ENCODE measurements around the gene ZBTB44.
"Not testable (repeated sequence)": the region's sequence is repeated elsewhere in the genome, so short reads cannot be mapped to it uniquely, and the experiment has no call there.

ZBTB44 gene

DNA sequence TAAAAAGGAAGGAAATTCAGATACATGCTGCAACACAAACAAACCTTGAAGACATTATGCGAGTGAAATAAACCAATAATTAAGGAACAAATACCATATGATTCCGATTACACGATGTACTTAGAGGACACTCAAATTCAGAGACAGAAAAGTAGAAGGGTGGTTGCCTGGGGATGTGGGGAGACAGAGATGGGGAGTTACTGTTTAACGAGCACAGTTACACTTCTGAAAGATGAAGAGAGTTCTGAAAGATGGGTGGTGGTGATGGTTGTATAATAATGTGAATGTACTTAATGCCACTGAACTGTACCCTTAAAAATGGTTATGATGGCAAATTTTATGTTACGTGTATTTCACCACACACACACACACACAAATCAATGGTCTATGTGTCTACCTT, 14.7 kb downstream of the ZBTB44 start:
- TF ChIP-seq, protein P1, sequence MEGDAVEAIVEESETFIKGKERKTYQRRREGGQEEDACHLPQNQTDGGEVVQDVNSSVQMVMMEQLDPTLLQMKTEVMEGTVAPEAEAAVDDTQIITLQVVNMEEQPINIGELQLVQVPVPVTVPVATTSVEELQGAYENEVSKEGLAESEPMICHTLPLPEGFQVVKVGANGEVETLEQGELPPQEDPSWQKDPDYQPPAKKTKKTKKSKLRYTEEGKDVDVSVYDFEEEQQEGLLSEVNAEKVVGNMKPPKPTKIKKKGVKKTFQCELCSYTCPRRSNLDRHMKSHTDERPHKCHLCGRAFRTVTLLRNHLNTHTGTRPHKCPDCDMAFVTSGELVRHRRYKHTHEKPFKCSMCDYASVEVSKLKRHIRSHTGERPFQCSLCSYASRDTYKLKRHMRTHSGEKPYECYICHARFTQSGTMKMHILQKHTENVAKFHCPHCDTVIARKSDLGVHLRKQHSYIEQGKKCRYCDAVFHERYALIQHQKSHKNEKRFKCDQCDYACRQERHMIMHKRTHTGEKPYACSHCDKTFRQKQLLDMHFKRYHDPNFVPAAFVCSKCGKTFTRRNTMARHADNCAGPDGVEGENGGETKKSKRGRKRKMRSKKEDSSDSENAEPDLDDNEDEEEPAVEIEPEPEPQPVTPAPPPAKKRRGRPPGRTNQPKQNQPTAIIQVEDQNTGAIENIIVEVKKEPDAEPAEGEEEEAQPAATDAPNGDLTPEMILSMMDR (IDR thresholded peaks at IDR 0.05; ENCODE audit: insufficient read depth, low read depth, low read length, missing control alignments), result no peak
- no peak overlapping the region for H3K4me3 ChIP-seq (ENCODE audit: low read length)
- DNase-seq (ENCODE audit: low read depth), result no peak

DNA sequence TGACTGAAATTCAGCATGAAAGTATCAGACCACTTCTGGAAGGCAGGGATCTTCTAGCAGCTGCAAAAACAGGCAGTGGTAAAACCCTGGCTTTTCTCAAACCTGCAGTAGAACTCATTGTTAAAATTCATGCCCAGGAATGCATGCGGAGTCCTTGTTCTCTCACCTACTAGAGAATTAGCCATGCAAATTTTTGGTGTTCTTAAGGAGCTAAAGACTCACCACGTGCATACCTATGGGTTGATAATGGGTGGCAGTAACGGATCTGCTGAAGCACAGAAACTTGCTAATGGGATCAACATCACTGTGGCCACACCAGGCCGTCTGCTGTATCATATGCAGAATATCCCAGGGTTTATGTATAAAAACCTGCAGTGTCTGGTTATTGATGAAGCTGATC, 19.1 kb downstream of the ZBTB44 start:
- no peak for DNase-seq (ENCODE audit: low read depth)
- TF ChIP-seq, protein P1 (IDR thresholded peaks at IDR 0.05; ENCODE audit: insufficient read depth, low read depth, low read length, missing control alignments), result no peak
- H3K4me3 ChIP-seq (ENCODE audit: low read length), result no peak overlapping the region

DNA sequence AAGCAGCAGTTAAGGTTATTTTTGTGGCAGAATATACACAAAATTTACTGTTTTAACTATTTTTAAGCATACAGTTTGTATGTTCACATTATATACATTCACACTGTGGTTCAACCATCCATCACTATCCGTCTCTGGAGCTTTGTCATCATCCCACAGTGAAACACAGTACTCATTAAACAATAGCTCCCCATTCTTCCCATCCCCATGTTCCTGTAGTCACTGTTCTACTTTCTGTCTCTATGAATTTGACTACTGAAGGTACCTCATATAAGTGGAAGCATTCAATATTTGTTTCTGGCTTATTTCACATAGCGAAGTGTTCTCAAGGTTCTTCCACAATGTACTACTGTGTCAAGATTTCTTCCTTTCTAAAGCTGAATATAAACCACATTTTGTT, 32.6 kb downstream of the ZBTB44 start:
- DNase-seq (ENCODE audit: low read depth), result no peak
- no peak overlapping the region for H3K4me3 ChIP-seq (ENCODE audit: low read length)
- TF ChIP-seq, protein P1 (IDR thresholded peaks at IDR 0.05; ENCODE audit: insufficient read depth, low read depth, low read length, missing control alignments), result no peak

DNA sequence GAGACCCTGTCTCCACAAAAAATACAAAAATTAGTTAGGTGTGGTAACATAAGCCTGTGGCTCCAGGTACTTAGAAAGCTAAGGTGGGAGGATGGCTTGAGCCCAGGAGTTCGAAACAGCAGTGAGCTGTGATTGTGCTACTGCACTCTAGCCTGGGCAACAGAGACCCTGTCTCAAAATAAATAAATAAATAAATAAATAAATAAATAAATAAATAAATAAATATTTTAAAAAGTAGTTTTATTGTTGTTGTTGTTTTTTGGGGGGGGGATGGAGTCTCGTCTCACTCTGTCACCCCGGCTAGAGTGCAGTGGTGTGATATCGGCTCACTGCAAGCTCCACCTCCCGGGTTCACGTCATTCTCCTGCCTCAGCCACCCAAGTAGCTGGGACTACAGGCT, 33.4 kb downstream of the ZBTB44 start:
- DNase-seq (ENCODE audit: low read depth); H3K4me3 ChIP-seq (ENCODE audit: low read length): not testable (repeated sequence)

DNA sequence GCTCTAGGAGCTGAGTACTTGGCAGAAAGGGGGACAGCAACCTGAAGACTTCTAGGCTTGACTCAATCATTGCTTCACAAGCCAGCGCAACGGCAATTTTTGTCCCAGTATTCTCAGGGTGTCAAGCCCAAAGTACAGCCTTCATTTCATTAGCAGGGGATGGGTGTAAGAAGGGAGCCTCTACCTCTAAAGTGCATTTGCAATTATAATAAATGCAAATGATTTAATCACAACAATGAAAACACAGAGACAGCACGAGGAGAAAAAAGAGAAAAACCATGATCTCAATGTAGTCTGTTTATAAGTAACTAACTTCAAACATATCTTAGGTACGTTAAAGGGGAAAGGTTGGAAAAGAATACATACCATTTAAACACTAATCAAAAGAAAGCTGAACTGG, 34.7 kb downstream of the ZBTB44 start:
- TF ChIP-seq, protein P1 (IDR thresholded peaks at IDR 0.05; ENCODE audit: insufficient read depth, low read depth, low read length, missing control alignments), result no peak
- H3K4me3 ChIP-seq (ENCODE audit: low read length), result no peak overlapping the region
- no peak for DNase-seq (ENCODE audit: low read depth)

DNA sequence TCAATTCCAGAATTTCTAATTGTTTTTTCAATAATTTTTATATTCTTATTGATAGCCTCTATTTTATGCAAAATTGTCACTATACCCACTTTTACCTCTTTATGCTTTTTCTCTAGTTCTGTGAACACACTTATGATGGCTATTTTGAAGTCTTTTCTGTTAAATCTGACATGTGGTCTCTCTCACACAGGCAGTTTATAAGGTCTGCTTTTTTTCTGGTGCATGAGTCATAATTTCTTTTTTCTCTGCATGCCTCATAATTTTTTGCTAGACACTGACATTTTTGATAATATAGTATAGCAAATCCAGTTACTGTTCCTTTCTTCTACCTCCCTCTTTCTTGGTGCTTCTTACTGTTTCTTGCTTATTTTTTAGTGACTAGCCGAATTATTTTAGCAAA, 36.0 kb downstream of the ZBTB44 start:
- no peak overlapping the region for H3K4me3 ChIP-seq (ENCODE audit: low read length)
- DNase-seq (ENCODE audit: low read depth), result no peak
- TF ChIP-seq, protein P1 (IDR thresholded peaks at IDR 0.05; ENCODE audit: insufficient read depth, low read depth, low read length, missing control alignments), result no peak

DNA sequence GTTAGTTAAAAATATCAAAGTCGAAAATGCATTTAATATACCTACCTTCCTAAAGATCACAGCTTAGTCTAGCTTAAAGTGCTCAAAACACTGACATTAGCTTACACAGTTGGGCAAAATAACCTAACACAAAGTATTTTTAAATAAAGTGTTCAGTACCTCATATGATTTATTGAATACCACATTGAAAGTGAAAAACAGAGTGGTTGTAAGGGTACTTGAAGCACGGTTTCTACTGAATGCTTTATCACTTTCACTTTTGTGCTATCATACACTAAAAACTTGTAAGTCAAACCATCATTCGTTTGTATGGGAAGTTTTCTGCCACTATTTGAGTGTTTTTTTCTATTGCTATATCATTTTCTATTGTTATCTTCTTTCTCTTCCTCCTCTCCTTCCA, 36.6 kb downstream of the ZBTB44 start:
- DNase-seq (ENCODE audit: low read depth), result no peak
- TF ChIP-seq, protein P1 (IDR thresholded peaks at IDR 0.05; ENCODE audit: insufficient read depth, low read depth, low read length, missing control alignments), result no peak
- no peak overlapping the region for H3K4me3 ChIP-seq (ENCODE audit: low read length)

DNA sequence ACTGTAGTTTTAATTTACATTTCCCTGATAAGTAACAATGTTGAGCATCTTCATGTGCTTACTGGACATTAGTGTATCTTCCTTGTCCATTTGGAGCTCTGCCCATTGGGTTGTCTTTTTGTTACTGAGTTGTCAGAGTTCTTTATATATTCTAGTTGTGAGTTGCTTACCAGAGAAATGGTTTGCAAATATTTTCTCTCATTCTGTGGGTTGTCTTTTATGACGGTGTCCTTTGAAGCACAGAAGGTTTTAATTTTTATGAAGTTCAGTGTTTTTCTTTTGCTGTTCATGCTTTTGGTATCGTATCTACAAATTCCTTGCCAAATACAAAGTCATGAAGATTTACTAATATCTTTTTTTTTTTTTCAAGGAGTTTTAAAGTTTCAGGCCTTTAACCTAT, 42.4 kb downstream of the ZBTB44 start:
- no peak overlapping the region for H3K4me3 ChIP-seq (ENCODE audit: low read length)
- no peak for DNase-seq (ENCODE audit: low read depth)
- TF ChIP-seq, protein P1 (IDR thresholded peaks at IDR 0.05; ENCODE audit: insufficient read depth, low read depth, low read length, missing control alignments), result no peak

Data from epithelial cell of esophagus (primary cell).